Subcutaneous adipose tissue (tissue), 4 donors: ENCODE results near the gene NSMCE4A. TPM values are rescaled to one million over a fixed set of nuclear protein-coding genes. Genes with fewer than 3 reads are reported as not detected.

ENCODE experiments used
- total RNA-seq, 4 donors: library from RNA; depleted of rRNA; stranded (reverse); fragments of >200 nt; gene quantifications; one replicate each; pipeline ENCODE4 v1.1.0, GENCODE V29; 2016
- TF ChIP-seq, protein P1 (sequence below): fragments of 450-650 bp; IDR thresholded peaks from one replicate; pipeline ENCODE4 v1.5.1; 2016; ENCODE audit warnings: low read depth, mild to moderate bottlenecking, control low read depth, antibody characterized with exemption, moderate library complexity

The NSMCE4A gene
- total RNA-seq, 4 donors from 2014 or later, result 86.3 to 99.3 (median 91.0) TPM

GRCh38 chr10:121926671-121927317 is 48.2 kb downstream of the NSMCE4A start:
- TF ChIP-seq, protein P1, sequence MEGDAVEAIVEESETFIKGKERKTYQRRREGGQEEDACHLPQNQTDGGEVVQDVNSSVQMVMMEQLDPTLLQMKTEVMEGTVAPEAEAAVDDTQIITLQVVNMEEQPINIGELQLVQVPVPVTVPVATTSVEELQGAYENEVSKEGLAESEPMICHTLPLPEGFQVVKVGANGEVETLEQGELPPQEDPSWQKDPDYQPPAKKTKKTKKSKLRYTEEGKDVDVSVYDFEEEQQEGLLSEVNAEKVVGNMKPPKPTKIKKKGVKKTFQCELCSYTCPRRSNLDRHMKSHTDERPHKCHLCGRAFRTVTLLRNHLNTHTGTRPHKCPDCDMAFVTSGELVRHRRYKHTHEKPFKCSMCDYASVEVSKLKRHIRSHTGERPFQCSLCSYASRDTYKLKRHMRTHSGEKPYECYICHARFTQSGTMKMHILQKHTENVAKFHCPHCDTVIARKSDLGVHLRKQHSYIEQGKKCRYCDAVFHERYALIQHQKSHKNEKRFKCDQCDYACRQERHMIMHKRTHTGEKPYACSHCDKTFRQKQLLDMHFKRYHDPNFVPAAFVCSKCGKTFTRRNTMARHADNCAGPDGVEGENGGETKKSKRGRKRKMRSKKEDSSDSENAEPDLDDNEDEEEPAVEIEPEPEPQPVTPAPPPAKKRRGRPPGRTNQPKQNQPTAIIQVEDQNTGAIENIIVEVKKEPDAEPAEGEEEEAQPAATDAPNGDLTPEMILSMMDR, result no peak

DNA sequence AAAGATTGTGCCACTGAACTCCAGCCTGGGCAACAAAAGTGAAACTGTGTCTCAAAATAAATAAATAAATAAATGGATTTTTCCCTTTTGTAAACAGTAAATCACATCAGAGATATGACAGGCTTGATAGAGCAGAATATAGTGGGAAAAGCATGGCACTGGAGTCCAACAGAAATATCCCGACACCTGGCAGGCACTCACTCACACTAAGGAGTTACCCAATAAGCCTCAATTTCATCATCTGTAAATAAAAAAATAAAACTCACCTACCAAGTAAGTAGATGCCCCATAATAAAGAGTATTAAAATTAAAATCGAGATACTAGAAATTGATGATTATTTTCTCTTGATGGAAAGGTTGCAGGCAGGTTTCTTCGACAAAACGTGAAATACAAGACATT is 48.9 kb downstream of the NSMCE4A start:
- TF ChIP-seq, protein P1, result no peak

GRCh38 chr10:121921238-121921931 is 53.6 kb downstream of the NSMCE4A start:
- TF ChIP-seq, protein P1, result no peak

DNA sequence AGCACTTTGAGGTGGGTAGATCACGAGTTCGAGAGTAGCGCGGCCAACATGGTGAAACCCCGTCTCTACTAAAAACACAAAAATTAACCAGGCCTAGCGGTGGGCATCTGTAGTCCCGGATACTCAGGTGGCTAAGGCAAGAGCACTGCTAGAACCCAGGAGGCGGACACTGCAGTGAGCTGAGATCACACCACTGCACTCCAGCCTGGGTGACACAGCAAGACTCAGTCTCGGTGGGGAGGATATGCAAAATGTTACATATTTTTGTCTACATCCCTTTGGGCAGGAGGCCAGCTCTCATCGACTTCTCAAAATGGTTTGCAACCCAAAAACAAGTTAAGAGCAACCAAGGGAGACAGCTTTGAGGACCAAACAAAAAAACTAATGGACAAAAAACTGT is 55.4 kb downstream of the NSMCE4A start:
- TF ChIP-seq, protein P1, result no peak

GRCh38 chr10:121914661-121915060 is 60.4 kb downstream of the NSMCE4A start:
- TF ChIP-seq, protein P1, result no peak

- TF ChIP-seq, protein P1, result no peak
Measured at GRCh38 chr10:121911421-121911697, 63.7 kb downstream of the NSMCE4A start.

- TF ChIP-seq, protein P1, result no peak
Measured at GRCh38 chr10:121910673-121911420, 64.2 kb downstream of the NSMCE4A start.
